ENCODE data around the gene CYB5R2.

Gene CYB5R2

GRCh38 chr11:7655253-7656217 is 17.8 kb downstream of the CYB5R2 start:
- no peaks in the 10 kb centered on the region for H3K36me3 ChIP-seq (ENCODE audit: insufficient read depth, low read length)
- no peaks in the 10 kb centered on the region for H3K27me3 ChIP-seq (ENCODE audit: insufficient read depth, low read length)
- no peak overlapping the region for H2AFZ ChIP-seq (ENCODE audit: low read length, unreplicated experiment)
- H3K4me1 ChIP-seq (ENCODE audit: control insufficient read depth, insufficient read depth, low read length, unreplicated experiment) = no peaks in the 10 kb centered on the region
- no peaks in the 10 kb centered on the region for H3K79me2 ChIP-seq (ENCODE audit: control insufficient read depth, insufficient read depth, low read length, unreplicated experiment)
- no peak overlapping the region for H3K27ac ChIP-seq (ENCODE audit: low read depth, low read length)
- no peak overlapping the region for H3K4me3 ChIP-seq (ENCODE audit: low read depth, low read length)

DNA sequence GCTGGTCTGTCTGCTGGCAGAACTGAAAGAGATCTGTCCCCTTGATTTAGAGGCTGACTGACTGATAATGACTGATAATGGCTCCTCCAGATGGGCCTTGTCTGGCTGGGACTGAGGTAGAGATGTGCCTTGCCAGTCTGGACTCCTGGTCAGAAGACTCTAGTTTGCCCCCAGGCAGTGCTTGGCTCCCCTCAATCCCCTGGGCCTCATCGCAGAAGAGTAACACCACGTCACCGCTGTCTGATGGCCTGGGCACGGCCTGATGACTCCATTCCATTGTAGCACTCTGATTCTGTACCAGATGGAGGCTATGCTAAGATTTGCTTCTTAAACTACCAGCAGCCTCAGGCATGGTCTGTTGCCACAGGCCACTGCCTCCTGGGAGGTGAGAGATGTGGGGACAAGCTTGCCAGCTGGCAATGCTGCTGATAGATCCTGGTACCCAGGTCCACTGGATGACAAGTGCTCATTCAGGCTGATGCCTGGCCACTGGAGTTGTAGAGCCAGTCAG is 19.1 kb downstream of the CYB5R2 start:
- Histone ChIP-seq H2AFZ (ENCODE audit: low read length, unreplicated experiment) (no peak overlapping the region), H3K79me2 (ENCODE audit: control insufficient read depth, insufficient read depth, low read length, unreplicated experiment) (no peaks in the 10 kb centered on the region), H3K27me3 (ENCODE audit: insufficient read depth, low read length) (no peaks in the 10 kb centered on the region), H3K36me3 (ENCODE audit: insufficient read depth, low read length) (no peaks in the 10 kb centered on the region), H3K27ac (ENCODE audit: low read depth, low read length) (no peak overlapping the region), H3K4me1 (ENCODE audit: control insufficient read depth, insufficient read depth, low read length, unreplicated experiment) (no peaks in the 10 kb centered on the region), H3K4me3 (ENCODE audit: low read depth, low read length) (no peak overlapping the region)

GRCh38 chr11:7651700-7652099 is 21.6 kb downstream of the CYB5R2 start:
- H3K4me1 ChIP-seq (ENCODE audit: control insufficient read depth, insufficient read depth, low read length, unreplicated experiment) = no peaks in the 10 kb centered on the region
- no peaks in the 10 kb centered on the region for H3K79me2 ChIP-seq (ENCODE audit: control insufficient read depth, insufficient read depth, low read length, unreplicated experiment)
- H3K27me3 ChIP-seq (ENCODE audit: insufficient read depth, low read length) = no peaks in the 10 kb centered on the region
- no peak overlapping the region for H3K27ac ChIP-seq (ENCODE audit: low read depth, low read length)
- no peaks in the 10 kb centered on the region for H3K36me3 ChIP-seq (ENCODE audit: insufficient read depth, low read length)
- H2AFZ ChIP-seq (ENCODE audit: low read length, unreplicated experiment) = no peak overlapping the region
- H3K4me3 ChIP-seq (ENCODE audit: low read depth, low read length) = no peak overlapping the region

GRCh38 chr11:7651140-7651551 is 22.2 kb downstream of the CYB5R2 start:
- H3K79me2 ChIP-seq (ENCODE audit: control insufficient read depth, insufficient read depth, low read length, unreplicated experiment) = no peaks in the 10 kb centered on the region
- H3K27ac ChIP-seq (ENCODE audit: low read depth, low read length) = no peak overlapping the region
- no peaks in the 10 kb centered on the region for H3K36me3 ChIP-seq (ENCODE audit: insufficient read depth, low read length)
- H3K27me3 ChIP-seq (ENCODE audit: insufficient read depth, low read length) = no peaks in the 10 kb centered on the region
- H3K4me3 ChIP-seq (ENCODE audit: low read depth, low read length) = no peak overlapping the region
- no peaks in the 10 kb centered on the region for H3K4me1 ChIP-seq (ENCODE audit: control insufficient read depth, insufficient read depth, low read length, unreplicated experiment)
- H2AFZ ChIP-seq (ENCODE audit: low read length, unreplicated experiment) = no peak overlapping the region

GRCh38 chr11:7648264-7648663 is 25.0 kb downstream of the CYB5R2 start:
- H3K4me1 ChIP-seq (ENCODE audit: control insufficient read depth, insufficient read depth, low read length, unreplicated experiment) = no peaks in the 10 kb centered on the region
- H3K27me3 ChIP-seq (ENCODE audit: insufficient read depth, low read length) = no peaks in the 10 kb centered on the region
- H3K36me3 ChIP-seq (ENCODE audit: insufficient read depth, low read length) = no peaks in the 10 kb centered on the region
- H3K79me2 ChIP-seq (ENCODE audit: control insufficient read depth, insufficient read depth, low read length, unreplicated experiment) = no peaks in the 10 kb centered on the region
- H3K27ac ChIP-seq (ENCODE audit: low read depth, low read length) = no peak overlapping the region
- no peak overlapping the region for H3K4me3 ChIP-seq (ENCODE audit: low read depth, low read length)
- H2AFZ ChIP-seq (ENCODE audit: low read length, unreplicated experiment) = no peak overlapping the region

GRCh38 chr11:7646866-7647265 is 26.4 kb downstream of the CYB5R2 start:
- no peaks in the 10 kb centered on the region for H3K79me2 ChIP-seq (ENCODE audit: control insufficient read depth, insufficient read depth, low read length, unreplicated experiment)
- no peaks in the 10 kb centered on the region for H3K27me3 ChIP-seq (ENCODE audit: insufficient read depth, low read length)
- H3K4me3 ChIP-seq (ENCODE audit: low read depth, low read length) = no peak overlapping the region
- H3K36me3 ChIP-seq (ENCODE audit: insufficient read depth, low read length) = no peaks in the 10 kb centered on the region
- H3K27ac ChIP-seq (ENCODE audit: low read depth, low read length) = no peak overlapping the region
- H2AFZ ChIP-seq (ENCODE audit: low read length, unreplicated experiment) = no peak overlapping the region
- H3K4me1 ChIP-seq (ENCODE audit: control insufficient read depth, insufficient read depth, low read length, unreplicated experiment) = no peaks in the 10 kb centered on the region

DNA sequence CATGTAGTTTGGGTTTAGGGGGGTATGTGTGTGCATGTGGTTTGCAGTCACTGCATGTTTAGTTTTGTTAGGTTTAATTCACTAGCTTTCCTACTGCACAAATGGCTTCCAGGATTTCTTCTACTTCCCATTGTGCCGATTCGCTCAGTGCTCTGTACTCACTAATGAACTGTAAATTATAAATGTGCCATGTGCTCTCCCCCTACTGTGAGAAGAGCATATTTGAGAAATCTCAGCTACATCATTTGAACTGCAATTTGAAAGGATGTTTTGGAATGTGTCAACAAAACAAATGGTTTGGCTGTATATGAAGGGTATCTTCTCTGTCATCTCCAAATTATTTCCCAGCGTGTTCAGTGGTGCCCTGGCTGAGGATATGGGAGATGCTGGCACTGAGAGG is 28.1 kb downstream of the CYB5R2 start:
- Histone ChIP-seq H3K4me1 (ENCODE audit: control insufficient read depth, insufficient read depth, low read length, unreplicated experiment) (no peaks in the 10 kb centered on the region), H3K4me3 (ENCODE audit: low read depth, low read length) (no peak overlapping the region), H3K36me3 (ENCODE audit: insufficient read depth, low read length) (no peaks in the 10 kb centered on the region), H3K27me3 (ENCODE audit: insufficient read depth, low read length) (no peaks in the 10 kb centered on the region), H3K27ac (ENCODE audit: low read depth, low read length) (no peak overlapping the region), H2AFZ (ENCODE audit: low read length, unreplicated experiment) (no peak overlapping the region), H3K79me2 (ENCODE audit: control insufficient read depth, insufficient read depth, low read length, unreplicated experiment) (no peaks in the 10 kb centered on the region)

- Histone ChIP-seq H3K36me3 (ENCODE audit: insufficient read depth, low read length) (no peaks in the 10 kb centered on the region), H3K4me1 (ENCODE audit: control insufficient read depth, insufficient read depth, low read length, unreplicated experiment) (no peaks in the 10 kb centered on the region), H3K79me2 (ENCODE audit: control insufficient read depth, insufficient read depth, low read length, unreplicated experiment) (no peaks in the 10 kb centered on the region), H2AFZ (ENCODE audit: low read length, unreplicated experiment) (no peak overlapping the region), H3K27ac (ENCODE audit: low read depth, low read length) (no peak overlapping the region), H3K4me3 (ENCODE audit: low read depth, low read length) (no peak overlapping the region), H3K27me3 (ENCODE audit: insufficient read depth, low read length) (no peaks in the 10 kb centered on the region)
Observed at GRCh38 chr11:7643314-7643713, 30.0 kb downstream of the CYB5R2 start.

GRCh38 chr11:7642747-7643146 is 30.6 kb downstream of the CYB5R2 start:
- Histone ChIP-seq H3K4me3 (ENCODE audit: low read depth, low read length) (no peak overlapping the region), H2AFZ (ENCODE audit: low read length, unreplicated experiment) (no peak overlapping the region), H3K79me2 (ENCODE audit: control insufficient read depth, insufficient read depth, low read length, unreplicated experiment) (no peaks in the 10 kb centered on the region), H3K27me3 (ENCODE audit: insufficient read depth, low read length) (no peaks in the 10 kb centered on the region), H3K27ac (ENCODE audit: low read depth, low read length) (no peak overlapping the region), H3K4me1 (ENCODE audit: control insufficient read depth, insufficient read depth, low read length, unreplicated experiment) (peaks cover 3% of the 10 kb centered on the region), H3K36me3 (ENCODE audit: insufficient read depth, low read length) (no peaks in the 10 kb centered on the region)

GRCh38 chr11:7640816-7641215 is 32.5 kb downstream of the CYB5R2 start:
- Histone ChIP-seq H2AFZ (ENCODE audit: low read length, unreplicated experiment) (no peak overlapping the region), H3K27ac (ENCODE audit: low read depth, low read length) (no peak overlapping the region), H3K4me1 (ENCODE audit: control insufficient read depth, insufficient read depth, low read length, unreplicated experiment) (peaks cover 5% of the 10 kb centered on the region), H3K4me3 (ENCODE audit: low read depth, low read length) (no peak overlapping the region), H3K79me2 (ENCODE audit: control insufficient read depth, insufficient read depth, low read length, unreplicated experiment) (no peaks in the 10 kb centered on the region), H3K36me3 (ENCODE audit: insufficient read depth, low read length) (no peaks in the 10 kb centered on the region), H3K27me3 (ENCODE audit: insufficient read depth, low read length) (no peaks in the 10 kb centered on the region)

DNA sequence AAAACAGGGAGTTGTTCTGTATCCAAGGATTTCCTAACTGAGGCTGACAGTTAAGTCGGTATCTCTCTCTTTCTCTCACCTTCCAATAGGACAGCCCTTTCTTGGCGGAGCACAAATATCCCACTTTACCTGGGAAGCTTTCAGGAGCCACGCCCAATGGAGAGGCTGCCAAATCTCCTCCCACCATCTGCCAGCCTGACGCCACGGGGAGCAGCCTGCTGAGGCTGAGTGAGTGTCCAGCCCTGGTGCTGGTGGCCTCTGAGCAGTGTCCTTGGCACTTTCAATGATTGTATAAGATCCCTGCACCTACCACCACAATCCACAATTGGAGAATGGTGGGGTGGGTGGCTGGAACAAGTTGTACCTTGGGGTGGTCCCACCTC is 33.7 kb downstream of the CYB5R2 start:
- peaks cover 5% of the 10 kb centered on the region for H3K4me1 ChIP-seq (ENCODE audit: control insufficient read depth, insufficient read depth, low read length, unreplicated experiment)
- H2AFZ ChIP-seq (ENCODE audit: low read length, unreplicated experiment) = no peak overlapping the region
- H3K36me3 ChIP-seq (ENCODE audit: insufficient read depth, low read length) = no peaks in the 10 kb centered on the region
- H3K27me3 ChIP-seq (ENCODE audit: insufficient read depth, low read length) = no peaks in the 10 kb centered on the region
- H3K27ac ChIP-seq (ENCODE audit: low read depth, low read length) = no peak overlapping the region
- no peaks in the 10 kb centered on the region for H3K79me2 ChIP-seq (ENCODE audit: control insufficient read depth, insufficient read depth, low read length, unreplicated experiment)
- no peak overlapping the region for H3K4me3 ChIP-seq (ENCODE audit: low read depth, low read length)

Measured in ACC112 (cell line).